Activated CD4-positive, alpha-beta T cell treated with anti-CD3 and anti-CD28 coated beads for 36 hours (primary cell): Measurements from ENCODE around the gene RAI1. TPM values are rescaled to one million over a fixed set of nuclear protein-coding genes. Genes with fewer than 3 reads are reported as not detected.

Experiments used
- microRNA-seq: library from miRNA; unstranded; fragments of <30 nt; microRNA quantifications from one replicate; pipeline ENCODE4 v1.2.0, GENCODE V29; 2021; ENCODE audit warnings: borderline replicate concordance
- total RNA-seq, 2 experiments: library from RNA; stranded (reverse); gene quantifications; one replicate each; pipeline ENCODE4 v1.2.3, GENCODE V29; 2021

RAI1 gene
- total RNA-seq, 2 experiments from 2014 or later, result 13.6 to 16.4 TPM

Small RNA genes lying within 50 kb of the gene (microRNA-seq; reads per million reads assigned to microRNA genes)
- gene MIR33B (377 reads per million, percentile 78 among the genes with 10 or more reads in this experiment), gene MIR6777 (2.8 reads per million)

Other genes starting within 250 kb of the RAI1 start
- 10 to 100 TPM; 12.2 to 14.3 TPM for gene MED9, start 204.5 kb upstream of the RAI1 start, total RNA-seq
- gene RASD1, start 185.1 kb upstream of the RAI1 start, total RNA-seq, result under 1 TPM; 0.18 to 0.21 TPM
- 10 to 100 TPM; 30.4 to 32.3 TPM for gene PEMT, start 89.8 kb upstream of the RAI1 start, total RNA-seq
- gene SREBF1, start 155.5 kb downstream of the RAI1 start, total RNA-seq, result 10 to 100 TPM; 87.6 to 97.2 TPM